Measurements from ENCODE around the gene ALDOC. TPM values are rescaled to one million over a fixed set of nuclear protein-coding genes. Genes with fewer than 3 reads are reported as not detected.

ALDOC gene
- total RNA-seq (10 to 100 TPM; 10.2 to 30.0 (median 24.9) TPM), polyA plus RNA-seq (10 to 100 TPM; 28.8 to 43.3 (median 38.4) TPM)

DNA sequence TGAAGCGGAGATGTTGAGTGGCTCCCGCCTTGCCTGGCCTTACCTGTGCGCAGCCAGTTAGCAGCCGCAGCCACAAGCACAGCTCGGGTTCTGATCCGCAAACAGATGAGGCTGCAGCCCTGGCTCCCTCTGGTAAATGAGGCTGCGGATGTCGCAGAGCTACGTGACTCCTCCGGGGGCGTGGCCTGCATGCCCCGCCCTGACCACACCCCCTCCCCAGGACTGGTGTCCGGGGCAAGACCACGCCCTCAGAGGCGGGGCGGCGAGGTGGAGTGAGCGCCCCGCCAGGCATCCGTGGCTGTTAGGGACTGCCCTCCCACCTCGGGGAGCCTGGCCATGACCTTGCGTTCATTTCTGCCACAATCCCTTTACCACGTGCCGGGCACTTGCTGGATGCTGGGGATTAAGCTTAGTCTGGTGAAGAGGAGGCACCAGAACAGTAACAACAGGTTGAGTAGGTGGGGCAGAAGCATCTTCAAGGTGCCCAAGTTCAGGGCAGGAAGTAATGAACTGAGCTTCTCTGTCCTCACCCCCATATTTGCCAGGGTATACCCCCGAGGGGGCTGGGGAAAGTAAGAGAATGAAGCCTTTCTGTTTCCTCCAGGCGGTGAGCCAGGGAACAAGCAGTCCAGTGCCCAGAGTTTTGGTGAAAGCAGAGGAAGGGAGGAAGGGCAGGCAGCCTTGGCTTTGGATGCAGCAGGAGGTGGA is at the start of gene ALDOC:
Gene ALDOC, minus strand, starts transcription at position 138 of the 708 bp plus-strand sequence. CDS start 1,363 bp downstream, outside the sequence.
- TF ChIP-seq, protein P1, sequence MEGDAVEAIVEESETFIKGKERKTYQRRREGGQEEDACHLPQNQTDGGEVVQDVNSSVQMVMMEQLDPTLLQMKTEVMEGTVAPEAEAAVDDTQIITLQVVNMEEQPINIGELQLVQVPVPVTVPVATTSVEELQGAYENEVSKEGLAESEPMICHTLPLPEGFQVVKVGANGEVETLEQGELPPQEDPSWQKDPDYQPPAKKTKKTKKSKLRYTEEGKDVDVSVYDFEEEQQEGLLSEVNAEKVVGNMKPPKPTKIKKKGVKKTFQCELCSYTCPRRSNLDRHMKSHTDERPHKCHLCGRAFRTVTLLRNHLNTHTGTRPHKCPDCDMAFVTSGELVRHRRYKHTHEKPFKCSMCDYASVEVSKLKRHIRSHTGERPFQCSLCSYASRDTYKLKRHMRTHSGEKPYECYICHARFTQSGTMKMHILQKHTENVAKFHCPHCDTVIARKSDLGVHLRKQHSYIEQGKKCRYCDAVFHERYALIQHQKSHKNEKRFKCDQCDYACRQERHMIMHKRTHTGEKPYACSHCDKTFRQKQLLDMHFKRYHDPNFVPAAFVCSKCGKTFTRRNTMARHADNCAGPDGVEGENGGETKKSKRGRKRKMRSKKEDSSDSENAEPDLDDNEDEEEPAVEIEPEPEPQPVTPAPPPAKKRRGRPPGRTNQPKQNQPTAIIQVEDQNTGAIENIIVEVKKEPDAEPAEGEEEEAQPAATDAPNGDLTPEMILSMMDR (IDR thresholded peaks at IDR 0.05), result peak in 1 of 4 experiments; percentile 10
- peak; percentile 61 to 87 for TF ChIP-seq POLR2A (IDR thresholded peaks at IDR 0.05)
- peak; percentile 89 to 99 (median 94) for TF ChIP-seq POLR2AphosphoS5 (IDR thresholded peaks at IDR 0.05)
- TF ChIP-seq EP300 (IDR thresholded peaks at IDR 0.05), result no peak
- 4 to 8% methylated on average over 26 of the region's 26 CpGs for WGBS, 2 donors
- no peaks in the 10 kb centered on the region for H3K9me3 ChIP-seq
- H3K27me3 ChIP-seq, result no peaks in the 10 kb centered on the region
- DNase-seq, result peak; percentile 97
- peak within 1 kb of the TSS in 3 of 4 donors; percentile 15 to 34 (median 31) for H3K4me3 ChIP-seq
- intact Hi-C loops (cut with DNase I), result no loop called here
- peaks cover 0 to 17% (median 15%) of the 10 kb centered on the region in 4 donors for H3K4me1 ChIP-seq
- H3K36me3 ChIP-seq, result no peaks in the 10 kb centered on the region
- peak within 1 kb of the TSS in 3 of 4 donors; percentile 29 to 45 (median 35) for H3K27ac ChIP-seq

DNA sequence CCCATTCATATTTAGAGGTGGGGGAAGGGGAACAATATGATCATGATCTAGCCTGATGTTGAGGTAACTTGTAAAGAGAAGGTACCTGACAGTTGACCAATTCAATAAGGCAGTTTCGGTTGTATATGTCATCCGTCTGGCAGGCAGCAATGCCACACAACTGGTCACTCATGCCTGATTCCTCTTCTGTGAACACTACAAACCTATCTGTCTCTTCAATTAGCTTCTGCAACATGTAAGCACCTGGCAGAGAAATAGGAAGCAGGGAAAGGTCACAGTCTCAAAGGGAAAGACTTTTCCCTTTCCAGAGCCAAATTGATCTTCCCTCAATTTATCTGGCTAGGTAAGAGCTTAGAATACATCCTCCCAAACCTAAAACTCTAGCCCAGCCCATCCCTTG is 47.5 kb upstream of the ALDOC start:
- Histone ChIP-seq H3K4me1 (no peaks in the 10 kb centered on the region), H3K9me3 (no peaks in the 10 kb centered on the region), H3K27ac (no peak overlapping the region), H3K4me3 (no peak overlapping the region), H3K36me3 (peaks cover 25 to 97% (median 50%) of the 10 kb centered on the region in 4 donors), H3K27me3 (no peaks in the 10 kb centered on the region)
- 90 to 92% methylated on average over 2 of the region's 2 CpGs for WGBS, 2 donors
- DNase-seq, result no peak
- TF ChIP-seq EP300 (IDR thresholded peaks at IDR 0.05), result no peak
- TF ChIP-seq POLR2AphosphoS5 (IDR thresholded peaks at IDR 0.05), result no peak
- TF ChIP-seq POLR2A (IDR thresholded peaks at IDR 0.05), result no peak
- TF ChIP-seq, protein P1 (IDR thresholded peaks at IDR 0.05), result no peak
- intact Hi-C loops (cut with DNase I), result no loop called here

DNA sequence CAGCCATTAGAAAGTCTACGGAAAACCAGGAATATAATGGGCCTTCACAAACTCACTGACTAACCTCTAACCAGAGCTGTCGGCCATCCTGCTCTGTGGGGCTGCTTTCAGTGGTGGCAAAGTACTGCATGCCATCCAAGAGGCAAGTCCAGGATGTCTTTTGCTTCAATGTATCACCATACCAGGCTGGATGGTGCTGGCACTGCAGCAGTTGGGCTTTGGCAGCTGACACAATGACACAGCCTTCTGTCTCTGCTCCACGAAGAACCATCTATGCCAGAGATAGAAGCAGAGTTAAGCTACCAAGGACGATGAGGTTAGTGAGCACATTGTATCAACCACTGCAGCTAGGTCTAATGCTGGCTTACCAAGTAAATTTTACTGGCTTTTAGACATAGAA is 47.0 kb upstream of the ALDOC start:
- H3K27ac ChIP-seq, result no peak overlapping the region
- H3K4me3 ChIP-seq, result no peak overlapping the region
- H3K9me3 ChIP-seq, result no peaks in the 10 kb centered on the region
- DNase-seq, result no peak
- H3K36me3 ChIP-seq, result peaks cover 29 to 97% (median 54%) of the 10 kb centered on the region in 4 donors
- 90 to 94% methylated on average over 4 of the region's 4 CpGs for WGBS, 2 donors
- no peaks in the 10 kb centered on the region for H3K27me3 ChIP-seq
- H3K4me1 ChIP-seq, result no peaks in the 10 kb centered on the region
- TF ChIP-seq POLR2A (IDR thresholded peaks at IDR 0.05) (no peak), POLR2AphosphoS5 (IDR thresholded peaks at IDR 0.05) (no peak), EP300 (IDR thresholded peaks at IDR 0.05) (no peak)
- TF ChIP-seq, protein P1 (IDR thresholded peaks at IDR 0.05), result no peak
- intact Hi-C loops (cut with DNase I), result no loop called here

DNA sequence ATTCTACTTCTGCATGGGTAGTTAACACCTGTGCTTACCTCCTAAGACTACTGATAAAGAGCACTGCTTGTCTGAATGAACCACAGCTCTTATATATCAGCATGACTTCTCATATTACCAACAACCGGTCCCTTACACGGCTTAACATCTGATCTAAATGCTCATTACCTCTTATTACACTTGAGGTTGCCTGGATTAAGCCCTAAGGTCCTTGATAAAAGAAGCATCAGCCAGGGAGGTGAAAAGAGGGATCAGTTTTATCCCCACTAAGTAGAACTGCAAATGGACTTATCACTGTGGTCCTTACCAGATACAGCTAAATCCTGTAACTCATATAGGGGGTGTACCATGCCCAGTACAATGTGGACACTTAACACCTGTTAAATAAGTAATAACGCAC is 45.5 kb upstream of the ALDOC start:
- Histone ChIP-seq H3K27me3 (no peaks in the 10 kb centered on the region), H3K27ac (no peak overlapping the region), H3K36me3 (peaks cover 38 to 97% (median 60%) of the 10 kb centered on the region in 4 donors), H3K4me3 (no peak overlapping the region), H3K9me3 (no peaks in the 10 kb centered on the region), H3K4me1 (no peaks in the 10 kb centered on the region)
- no peak for TF ChIP-seq POLR2AphosphoS5 (IDR thresholded peaks at IDR 0.05)
- TF ChIP-seq, protein P1 (IDR thresholded peaks at IDR 0.05), result no peak
- no peak for TF ChIP-seq POLR2A (IDR thresholded peaks at IDR 0.05)
- no peak for TF ChIP-seq EP300 (IDR thresholded peaks at IDR 0.05)
- DNase-seq, result no peak
- WGBS, 2 donors, result 93 to 94% methylated on average over 3 of the region's 3 CpGs
- intact Hi-C loops (cut with DNase I), result no loop called here

All from sigmoid colon (tissue), 7 donors.